GM21381 (cell line): ENCODE measurements around the gene PNCK.
"Not testable (repeated sequence)": the region's sequence is repeated elsewhere in the genome, so short reads cannot be mapped to it uniquely, and the experiment has no call there.

Experiments
- ATAC-seq: cut with Tn5 transposase; IDR thresholded peaks from one replicate; pipeline ENCODE4 v1.9.1; 2021; ENCODE audit warnings: mild to moderate bottlenecking, moderate library complexity; ENCODE audit not compliant: unreplicated experiment

PNCK gene

DNA sequence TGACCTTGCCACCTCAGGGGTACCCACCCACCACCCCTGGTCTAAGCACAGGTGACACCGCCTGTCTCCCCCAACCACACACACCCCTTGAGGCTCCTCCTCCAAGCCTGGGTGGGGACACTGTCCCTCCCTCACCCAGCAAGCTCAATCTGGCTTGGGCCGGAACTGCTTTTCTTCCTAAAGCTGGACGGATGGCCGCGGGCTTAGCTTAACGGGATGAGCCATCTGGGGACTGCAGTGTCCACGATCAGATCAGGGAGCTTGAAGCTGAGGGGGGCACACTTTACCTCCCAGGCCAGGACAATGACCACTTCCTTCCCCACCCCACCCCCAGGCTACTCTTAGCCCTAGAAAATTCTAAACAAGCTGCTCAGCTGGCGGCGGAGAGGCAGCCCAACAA lies 13.1 kb upstream of the PNCK start:
- no peak for ATAC-seq

DNA sequence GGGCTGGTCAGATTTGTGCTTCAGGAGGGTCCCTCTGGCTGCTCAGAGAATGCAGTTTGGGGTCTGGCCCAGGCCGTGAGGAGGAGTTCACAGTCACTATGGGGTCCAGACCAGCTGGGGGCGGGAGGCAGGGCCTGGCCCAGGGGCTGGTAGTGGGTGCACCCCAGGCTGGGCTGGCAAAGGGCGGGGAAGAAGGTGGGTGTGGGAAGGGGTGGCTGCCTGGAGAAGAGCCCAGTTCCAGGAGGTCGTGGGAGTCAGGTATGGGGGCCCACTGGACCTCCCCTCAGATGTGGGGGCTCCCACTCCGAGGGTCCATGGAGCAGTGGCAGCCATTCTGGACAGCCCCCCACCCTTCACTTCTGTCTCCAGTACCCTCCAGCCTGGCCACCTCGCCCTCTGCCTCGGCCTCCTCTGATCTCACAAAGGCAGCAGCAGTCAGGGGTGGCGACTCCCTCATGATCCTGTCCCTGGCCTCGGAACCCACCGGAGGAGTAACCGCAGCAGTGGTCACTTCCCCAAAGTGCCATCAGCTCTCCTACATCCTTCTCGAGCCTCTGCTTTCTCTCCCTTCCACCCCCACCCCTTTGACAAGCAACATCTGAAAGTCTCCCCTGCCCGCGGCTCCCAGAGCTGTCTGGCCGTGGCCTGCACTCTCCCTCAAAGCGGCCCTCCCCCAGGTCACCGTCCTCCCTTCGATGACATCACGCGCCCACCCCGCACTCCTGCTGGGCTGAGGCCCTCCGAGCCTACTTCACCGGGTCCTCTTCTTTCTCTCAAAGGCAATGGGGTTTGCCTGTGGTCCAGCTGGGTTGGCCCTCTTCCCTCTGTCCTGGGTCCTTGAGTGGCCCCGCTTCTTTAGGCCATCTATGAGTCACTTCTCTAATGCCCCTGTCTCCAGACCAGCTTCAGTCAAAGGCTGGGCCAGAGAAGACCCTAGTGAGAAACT lies 12.4 kb upstream of the PNCK start:
- no peak for ATAC-seq

DNA sequence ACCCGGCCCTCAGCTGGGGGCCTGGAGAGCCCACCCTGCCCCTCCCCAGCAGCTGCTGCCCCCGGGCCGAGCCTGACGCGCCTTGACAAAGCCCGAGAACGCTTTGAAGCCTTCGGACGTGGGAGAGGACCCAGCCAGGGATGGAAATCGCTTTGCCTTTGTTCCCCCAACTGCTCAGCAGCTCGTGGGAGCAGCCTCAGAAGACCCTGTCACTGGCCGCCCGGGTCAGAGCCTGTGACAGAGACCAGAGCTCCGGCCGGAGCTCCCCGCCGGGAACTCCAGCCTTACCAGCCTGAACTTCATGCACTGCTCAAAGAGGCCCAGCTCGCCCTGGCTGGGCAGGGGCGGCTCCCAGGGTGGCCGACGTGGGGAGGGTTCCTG lies 11.5 kb upstream of the PNCK start:
- ATAC-seq: no peak

DNA sequence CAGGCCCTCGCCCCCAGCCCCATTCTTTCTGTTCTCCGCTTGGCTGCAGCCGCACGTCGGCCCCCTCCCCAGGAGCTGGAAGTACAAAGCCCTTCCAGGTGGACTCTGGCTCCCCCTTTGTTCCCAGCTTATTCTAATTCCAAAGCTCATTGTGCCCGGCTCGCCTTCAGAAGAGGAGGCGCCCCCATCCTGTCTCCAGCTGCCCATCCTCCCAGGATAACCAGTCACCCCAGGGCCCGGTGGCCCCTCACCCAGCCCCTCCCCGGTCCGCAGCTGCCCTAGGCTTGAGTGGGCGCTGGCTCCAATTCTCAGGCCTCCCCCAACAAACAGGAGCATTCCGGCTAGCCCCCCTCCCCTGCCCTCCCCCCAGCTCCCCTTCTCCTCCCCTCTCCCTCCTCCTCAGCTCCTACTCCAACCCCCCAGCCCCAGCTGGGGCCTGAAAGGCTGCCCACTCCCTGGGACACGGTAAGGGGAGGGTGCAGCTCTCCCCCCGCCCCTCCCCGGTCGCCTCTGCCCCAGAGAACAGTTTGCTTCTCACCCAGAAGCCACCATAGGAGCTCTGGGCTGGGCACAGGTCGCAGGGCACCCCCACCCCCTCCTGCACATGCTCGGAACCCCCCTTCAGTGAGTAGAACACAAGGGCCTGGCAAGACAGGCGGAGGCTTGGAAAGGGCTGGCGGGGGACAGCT lies 11.0 kb upstream of the PNCK start:
- no peak for ATAC-seq

DNA sequence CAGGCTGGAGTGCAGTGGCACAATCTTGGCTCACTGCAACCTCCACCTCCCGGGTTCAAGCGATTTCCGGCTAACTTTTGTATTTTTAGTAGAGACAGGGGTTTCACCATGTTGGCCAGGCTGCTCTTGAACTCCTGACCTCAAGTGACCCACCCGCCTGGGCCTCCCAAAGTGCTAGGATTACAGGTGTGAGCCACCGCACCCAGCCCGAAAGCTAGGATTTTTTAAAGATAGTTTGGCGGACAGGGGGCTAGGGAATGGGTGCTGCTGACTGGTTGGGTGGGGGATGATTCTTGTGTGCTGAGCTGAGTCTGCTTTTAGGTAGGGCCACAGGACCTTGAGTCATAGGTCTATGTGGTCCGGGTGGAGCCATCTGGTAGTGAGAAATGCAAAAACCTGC lies 9.9 kb upstream of the PNCK start:
- ATAC-seq: not testable (repeated sequence)

DNA sequence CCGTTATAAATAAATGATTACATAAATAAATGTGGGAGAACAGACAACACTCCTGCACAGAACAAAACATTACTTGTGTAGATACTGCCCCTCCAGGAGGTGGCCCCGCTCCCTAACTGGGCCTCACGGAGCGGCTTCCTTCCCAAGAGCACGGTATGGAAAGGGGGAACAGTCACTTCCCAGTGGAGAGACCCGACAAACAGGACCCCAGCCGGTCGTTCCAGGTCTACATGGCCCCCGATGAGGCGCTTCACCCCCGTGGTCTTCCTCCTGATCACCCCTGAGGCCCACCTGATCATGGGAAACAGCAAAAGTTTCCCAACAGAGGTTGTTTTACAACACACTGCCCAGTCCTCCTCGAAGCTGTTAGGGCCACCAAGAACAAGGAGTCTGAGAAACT lies 7.6 kb upstream of the PNCK start:
- no peak for ATAC-seq

DNA sequence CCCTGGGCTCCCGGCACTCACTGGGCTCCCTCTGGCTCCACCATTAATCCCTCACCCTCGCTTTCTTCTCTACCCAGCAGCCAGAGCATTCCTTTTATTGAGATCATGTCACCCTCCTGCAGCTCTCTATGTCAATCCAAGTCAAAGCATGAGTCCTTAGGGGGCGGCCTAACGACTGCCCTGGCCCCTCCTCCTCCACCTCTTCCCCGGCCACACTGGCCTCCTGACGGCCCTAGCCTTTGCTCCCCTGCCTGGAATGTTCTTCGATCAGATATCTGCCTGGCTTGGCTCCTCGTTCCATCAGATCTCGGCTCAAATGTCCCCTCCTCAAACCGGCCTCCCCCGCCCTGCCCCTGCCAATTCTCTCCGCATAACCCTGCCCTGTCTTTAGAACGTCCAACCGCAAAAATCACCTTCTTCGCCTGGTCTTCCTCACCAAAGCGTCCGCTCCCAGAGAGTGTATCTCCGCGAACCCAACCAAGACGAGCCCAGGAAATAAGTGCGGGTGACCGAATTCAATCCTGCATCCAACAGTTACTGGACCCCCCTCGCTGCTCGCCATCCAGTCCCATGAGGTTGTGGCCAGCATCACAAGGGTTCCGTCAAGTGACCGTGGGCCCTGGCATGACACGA lies 722 bp upstream of the PNCK start:
- ATAC-seq: no peak

DNA sequence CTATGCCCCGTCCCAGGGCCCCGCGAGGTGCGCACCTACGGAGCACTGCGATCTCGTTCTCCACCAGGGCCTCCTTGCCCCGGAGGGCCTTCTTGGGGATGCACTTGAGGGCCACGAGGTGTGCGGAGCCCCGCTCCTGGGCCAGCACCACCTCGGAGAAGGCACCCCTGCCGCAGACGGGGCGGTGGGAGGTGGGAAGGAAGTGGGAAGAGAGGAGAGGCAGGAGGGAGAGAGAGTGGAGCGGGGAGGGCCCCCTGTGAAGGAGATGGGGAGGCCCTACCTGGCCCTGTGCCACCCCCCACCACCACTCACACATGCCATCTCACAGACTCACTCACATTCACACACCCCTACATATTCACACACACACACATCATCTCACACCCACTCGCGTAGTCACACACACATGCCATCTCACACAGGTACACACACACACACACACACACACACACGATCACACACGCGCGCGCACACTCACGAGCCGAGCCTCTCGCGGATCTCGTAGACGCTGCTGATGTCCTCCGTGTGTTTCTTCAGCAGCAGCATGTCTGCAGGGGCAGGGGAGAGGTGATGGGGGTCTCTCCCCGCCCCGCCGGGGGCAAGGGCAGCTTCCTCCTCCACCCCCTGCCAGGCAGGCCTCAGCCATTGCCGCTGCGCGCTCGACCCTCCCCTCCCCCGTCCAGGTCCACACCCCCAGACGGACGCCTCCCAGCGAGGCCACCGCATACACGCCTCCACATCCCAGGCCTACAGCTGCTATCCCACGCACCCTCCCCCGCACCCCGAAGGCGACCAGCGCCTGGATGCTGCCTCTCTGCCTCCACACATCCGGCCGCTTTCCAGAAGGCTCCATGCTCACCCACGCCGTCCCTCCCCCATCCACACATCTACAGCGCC lies 834 bp downstream of the PNCK start:
- ATAC-seq: no peak

DNA sequence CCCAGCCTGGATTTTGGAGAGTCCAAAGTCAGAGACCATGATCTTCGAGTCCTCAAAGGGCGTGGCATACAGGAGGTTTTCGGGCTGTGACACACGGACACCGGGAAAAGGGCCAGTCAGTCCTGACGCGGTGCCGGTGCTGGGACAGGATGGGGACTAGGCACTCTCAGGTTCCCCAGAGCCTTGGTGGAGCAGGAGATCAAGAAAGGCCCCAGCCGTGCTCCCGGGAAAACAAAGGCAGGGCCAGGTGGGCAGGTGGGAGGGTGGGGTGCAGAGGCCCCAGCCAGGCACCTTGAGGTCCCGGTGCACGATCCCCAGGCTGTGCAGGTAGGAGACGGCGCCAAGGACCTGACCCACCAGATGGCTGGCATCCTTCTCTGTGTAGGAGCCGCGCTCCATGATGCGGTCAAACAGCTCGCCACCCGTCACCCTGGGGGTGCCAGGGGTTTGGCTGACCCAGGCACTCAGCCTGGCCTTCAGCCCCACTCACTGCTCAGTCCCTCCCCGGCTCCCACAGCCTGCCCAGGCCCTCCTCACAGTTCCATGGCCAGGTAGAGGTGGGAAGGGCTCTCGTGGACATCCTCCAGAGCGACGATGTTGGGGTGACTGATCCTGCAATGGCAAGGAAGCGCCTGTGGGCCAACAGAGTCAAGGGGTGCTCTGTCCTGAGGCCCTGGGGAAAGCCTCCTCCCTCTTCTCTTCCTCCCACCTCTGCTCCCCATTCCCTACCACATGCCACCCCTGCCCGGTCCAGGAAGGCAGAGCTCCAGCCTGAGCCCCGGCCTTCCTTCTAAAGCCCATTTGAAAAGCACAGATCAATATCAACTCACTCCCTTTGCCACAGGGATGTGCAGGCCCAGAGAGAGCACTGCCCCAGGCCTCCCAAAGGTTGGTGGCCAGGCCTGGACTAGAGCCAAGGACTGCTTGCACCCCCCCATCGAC lies 1.8 kb downstream of the PNCK start:
- ATAC-seq: no peak

DNA sequence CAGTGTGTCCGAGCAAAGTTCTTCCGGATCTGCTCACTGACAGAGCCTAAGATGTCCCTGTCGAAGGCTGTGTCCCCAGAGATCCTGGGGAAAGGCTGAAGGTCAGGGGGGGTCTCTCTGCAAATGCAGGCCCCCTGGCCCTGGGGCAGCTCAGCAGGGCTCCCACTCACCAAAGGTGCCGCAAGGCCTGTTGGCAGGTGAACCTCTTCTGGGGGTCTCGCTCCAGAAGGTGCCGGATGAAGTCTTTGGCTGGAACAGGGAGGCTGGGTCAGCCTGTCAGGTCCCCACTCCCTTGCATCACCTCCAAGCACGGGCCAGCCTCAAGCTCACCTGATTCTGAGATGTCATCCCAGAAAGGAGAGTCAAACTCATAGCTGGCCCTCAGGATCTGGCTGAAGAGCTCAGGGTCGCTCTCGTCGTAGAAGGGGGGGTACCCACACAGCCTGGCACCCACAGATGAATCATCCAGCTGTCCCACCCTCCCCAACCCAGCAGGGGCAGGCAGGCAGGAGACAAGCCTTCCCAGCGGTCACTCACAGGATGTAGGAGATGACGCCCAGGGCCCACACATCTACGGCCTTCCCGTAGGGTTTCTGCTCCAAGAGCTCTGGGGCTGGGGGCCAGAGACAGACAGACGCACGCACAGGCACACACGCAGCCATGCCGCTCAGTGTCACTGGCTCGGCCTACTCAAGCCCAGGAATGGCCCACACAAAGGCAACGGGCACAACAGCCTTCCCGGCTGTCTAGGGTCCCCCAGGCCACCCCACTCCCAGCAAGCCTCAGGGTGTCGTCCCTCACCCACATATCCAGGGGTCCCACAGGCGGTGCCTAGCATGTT lies 2.6 kb downstream of the PNCK start:
- no peak for ATAC-seq

DNA sequence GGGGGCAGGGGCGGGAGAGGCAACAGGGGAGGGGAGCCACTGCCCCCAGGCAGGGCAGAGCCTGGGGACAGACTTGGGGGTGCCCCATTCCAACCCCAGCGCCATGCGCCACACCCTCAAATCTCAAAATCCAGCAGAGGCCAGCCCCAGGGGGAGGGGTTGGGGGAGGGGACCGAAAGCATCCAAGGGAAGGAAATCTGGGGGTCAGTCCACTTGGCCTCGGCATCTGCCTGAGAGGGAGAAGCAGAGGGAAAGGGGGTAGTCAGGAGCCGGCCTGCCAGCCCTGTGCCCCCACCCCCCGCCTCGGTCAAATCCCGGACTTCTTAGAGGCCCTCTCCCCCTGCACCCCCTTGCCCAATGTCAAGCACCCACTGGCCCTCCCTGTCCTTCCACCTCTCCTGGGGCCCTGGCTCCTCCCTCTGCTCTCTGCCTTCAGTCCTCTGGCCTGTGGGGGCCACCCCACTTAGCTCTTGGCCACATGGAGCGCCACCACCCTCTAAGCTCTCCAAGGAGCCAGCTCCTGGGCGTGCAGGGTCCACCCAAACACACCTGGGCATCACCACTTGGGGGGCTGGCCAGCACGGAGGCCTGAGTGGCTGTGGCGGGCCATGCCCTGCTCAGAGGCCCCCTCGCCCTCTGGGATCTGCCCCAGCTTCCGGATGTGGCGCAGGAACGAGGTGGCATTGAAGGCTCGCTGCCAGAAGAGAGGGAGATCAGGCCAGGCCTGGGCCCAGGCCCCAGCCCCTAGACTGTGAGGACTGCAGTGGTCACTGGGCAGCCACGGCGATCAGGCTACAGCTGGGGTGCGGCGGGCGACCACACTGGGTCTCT lies 3.5 kb downstream of the PNCK start:
- no peak for ATAC-seq

DNA sequence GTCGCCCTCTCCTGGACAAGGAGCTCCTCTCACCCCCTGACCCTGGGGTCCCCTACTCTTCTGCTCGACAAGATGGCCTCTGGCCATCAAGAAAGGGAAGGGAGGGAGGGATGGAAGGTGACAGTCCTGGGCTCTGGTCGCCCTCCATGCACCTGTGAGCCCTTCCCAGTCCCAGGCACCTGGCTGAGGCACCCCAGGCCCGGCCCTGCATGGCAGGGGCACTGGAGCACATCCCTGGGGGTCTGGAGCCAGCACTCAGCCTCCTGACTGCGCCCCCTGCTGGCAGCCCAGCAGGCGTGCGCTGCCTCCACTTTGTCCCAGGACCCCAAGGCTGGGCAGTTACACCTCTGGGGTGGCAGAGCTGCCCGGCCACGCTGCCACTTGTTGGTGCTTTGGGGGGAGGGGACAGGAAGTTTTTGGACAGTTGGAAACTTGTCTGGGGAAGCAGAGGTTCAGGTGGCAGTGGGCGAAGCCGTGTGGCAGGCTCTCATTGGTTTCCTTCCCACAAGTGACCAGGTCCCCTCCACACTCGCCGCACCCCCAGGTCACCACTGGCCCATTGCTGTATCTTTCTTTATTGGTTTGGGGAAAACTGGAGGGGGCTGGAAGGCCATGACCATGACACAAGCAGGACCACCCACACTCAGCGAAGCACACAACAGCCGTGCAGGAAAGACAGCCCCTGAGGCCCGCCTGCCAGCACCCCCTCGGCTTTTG lies 4.3 kb downstream of the PNCK start:
- ATAC-seq: no peak

DNA sequence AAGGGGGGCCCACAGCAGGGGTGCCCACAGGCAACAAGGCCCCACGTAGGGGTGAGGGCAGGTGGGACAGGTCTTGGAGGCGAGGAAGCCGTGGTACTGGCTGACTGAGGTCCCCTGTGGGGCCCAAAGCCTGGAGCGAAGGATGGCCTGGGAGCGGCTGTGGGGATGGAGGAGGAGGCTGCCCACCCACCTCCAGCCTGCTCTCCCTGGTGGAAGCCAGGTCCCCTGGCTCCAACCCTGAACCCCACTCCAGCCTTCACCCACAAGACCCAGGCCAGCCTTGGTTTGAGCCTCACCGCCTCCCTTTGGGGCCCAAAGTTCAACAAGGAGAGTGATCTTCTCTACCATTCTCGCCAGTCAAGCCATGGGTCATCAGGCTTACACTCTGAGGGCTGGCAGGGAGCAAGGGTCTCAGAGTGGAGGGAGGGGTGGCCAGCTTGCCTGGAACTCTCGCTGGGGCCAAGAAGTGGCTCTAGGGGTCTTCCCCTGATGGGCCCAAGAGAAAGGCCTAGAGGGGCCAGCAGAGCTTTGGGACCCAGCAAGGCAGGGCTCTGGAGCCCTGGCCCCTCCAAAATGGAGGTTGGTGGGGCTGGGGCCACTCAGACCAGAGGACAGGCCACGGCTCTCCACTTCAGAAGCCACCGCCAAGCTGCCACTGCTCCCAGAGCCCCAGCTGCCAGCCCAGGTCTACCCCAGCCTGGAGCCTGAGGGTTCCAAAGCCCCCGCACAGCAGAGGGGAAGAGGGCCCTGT lies 5.0 kb downstream of the PNCK start:
- no peak for ATAC-seq

DNA sequence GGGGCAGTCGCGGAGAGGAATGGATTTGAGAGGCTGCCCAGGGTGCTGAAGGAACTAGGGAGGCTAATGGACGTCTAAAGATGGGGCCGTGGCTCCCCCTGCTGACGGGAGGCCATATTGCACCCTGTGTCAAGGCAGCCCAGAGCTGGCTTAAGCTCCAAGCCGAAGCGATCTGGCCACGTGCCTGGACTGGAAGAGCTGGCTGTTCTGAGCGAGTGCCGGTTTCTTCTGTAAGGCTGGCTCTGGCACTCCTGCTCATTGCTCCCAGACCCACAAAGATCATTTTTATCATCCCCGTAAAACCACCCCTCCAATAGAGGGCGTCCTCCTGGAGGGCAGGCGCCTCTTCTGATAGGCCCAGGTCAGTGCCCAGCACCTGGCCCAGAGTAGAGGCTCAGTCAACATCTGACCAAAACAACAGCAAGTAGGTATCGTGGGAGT lies 5.6 kb downstream of the PNCK start:
- no peak for ATAC-seq

DNA sequence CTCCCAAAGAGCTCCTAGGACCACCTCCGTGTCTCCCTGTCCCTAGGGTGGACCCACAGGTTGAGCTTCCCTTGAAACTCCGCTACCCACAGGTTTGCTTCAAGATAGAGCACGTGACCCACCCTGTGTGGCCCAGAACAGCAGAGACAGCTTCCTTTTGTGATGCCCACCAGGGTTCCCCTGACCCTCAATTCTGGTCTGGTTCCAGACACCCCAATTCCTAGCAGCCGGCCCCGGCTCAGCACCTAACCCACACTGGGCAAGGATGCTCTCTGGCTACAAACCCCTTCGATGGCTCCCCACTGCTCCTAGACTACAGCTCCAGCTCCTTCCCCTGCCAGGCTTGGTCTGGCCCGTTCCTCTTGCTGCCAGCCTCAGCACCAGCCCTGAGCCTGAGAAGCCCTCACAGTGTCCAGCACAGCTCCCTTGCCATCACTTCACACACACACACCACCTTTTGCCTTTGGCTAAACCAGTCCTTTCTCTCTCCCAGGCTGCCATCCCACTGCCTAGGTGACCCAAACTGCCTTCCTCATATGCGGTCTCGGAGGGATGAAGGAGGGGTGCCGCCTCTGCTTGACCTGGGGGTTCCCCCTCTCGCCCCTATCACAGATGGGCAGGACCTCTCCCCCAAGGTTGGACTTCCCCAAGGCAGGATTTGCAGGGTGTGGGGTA lies 6.2 kb downstream of the PNCK start:
- ATAC-seq: no peak

DNA sequence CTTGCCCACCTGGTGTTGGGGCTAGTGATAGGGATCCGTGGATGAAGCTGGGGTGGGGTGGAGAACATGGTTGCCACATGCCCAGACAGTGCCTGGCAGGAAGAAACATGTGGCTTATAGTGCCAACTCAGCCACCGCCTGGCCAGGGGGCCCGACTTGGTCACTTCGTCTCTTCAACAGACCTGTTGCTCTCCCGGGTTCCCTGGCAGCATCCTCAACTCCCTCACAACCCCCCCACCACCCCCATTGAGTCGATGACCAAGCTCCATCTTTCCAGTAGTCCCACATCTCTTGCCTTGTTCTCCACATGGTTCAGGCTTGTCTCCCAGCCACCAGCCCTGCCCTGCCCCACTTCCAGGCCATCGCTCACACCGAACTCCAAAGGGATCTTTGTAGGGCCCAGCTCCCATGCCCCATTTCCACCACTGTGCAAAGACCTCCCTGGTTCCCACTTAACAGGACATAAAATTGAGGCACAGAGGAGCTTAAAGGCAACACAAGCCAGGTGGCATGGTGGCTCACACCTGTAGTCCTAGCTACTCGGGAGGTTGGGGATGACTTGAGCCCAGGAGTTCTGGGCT lies 7.8 kb downstream of the PNCK start:
- ATAC-seq: no peak
